GM21367 (cell line): Measurements from ENCODE around the gene LRRTM4.
"Not testable (repeated sequence)": the region's sequence is repeated elsewhere in the genome, so short reads cannot be mapped to it uniquely, and the experiment has no call there.

Experiments used
- ATAC-seq: cut with Tn5 transposase; IDR thresholded peaks from one replicate; pipeline ENCODE4 v1.9.1; 2021; ENCODE audit not compliant: unreplicated experiment

LRRTM4 gene

GRCh38 chr2:77179297-77179696, 342.9 kb downstream of the LRRTM4 start:
- ATAC-seq: no peak

- not testable (repeated sequence) for ATAC-seq
These were observed 346.9 kb downstream of the LRRTM4 start for GRCh38 chr2:77175266-77175780.

- ATAC-seq: no peak
These were observed 352.8 kb downstream of the LRRTM4 start for GRCh38 chr2:77169426-77169825.

GRCh38 chr2:77164021-77164420, 358.2 kb downstream of the LRRTM4 start:
- ATAC-seq: not testable (repeated sequence)

- no peak for ATAC-seq
These were observed 361.2 kb downstream of the LRRTM4 start for GRCh38 chr2:77161009-77161408.

- no peak for ATAC-seq
These were observed 365.6 kb downstream of the LRRTM4 start for GRCh38 chr2:77156599-77156998.

GRCh38 chr2:77155511-77155910, 366.7 kb downstream of the LRRTM4 start:
- no peak for ATAC-seq

- no peak for ATAC-seq
These were observed 372.6 kb downstream of the LRRTM4 start for GRCh38 chr2:77149565-77149964.

- ATAC-seq: no peak
These were observed 375.0 kb downstream of the LRRTM4 start for GRCh38 chr2:77147153-77147552.

GRCh38 chr2:77144772-77145171, 377.4 kb downstream of the LRRTM4 start:
- no peak for ATAC-seq

GRCh38 chr2:77142141-77142540, 380.0 kb downstream of the LRRTM4 start:
- no peak for ATAC-seq

- not testable (repeated sequence) for ATAC-seq
These were observed 393.7 kb downstream of the LRRTM4 start for GRCh38 chr2:77128479-77128878.

- no peak for ATAC-seq
These were observed 394.8 kb downstream of the LRRTM4 start for GRCh38 chr2:77127345-77127744.

GRCh38 chr2:77121518-77121917, 400.7 kb downstream of the LRRTM4 start:
- no peak for ATAC-seq

- no peak for ATAC-seq
These were observed 402.8 kb downstream of the LRRTM4 start for GRCh38 chr2:77119333-77119732.

GRCh38 chr2:77108915-77109314, 413.3 kb downstream of the LRRTM4 start:
- no peak for ATAC-seq

GRCh38 chr2:77105008-77105407, 417.2 kb downstream of the LRRTM4 start:
- ATAC-seq: no peak

GRCh38 chr2:77104554-77104953, 417.6 kb downstream of the LRRTM4 start:
- no peak for ATAC-seq

- ATAC-seq: no peak
These were observed 419.2 kb downstream of the LRRTM4 start for GRCh38 chr2:77102927-77103326.

- ATAC-seq: no peak
These were observed 420.3 kb downstream of the LRRTM4 start for GRCh38 chr2:77101796-77102452.

GRCh38 chr2:77099961-77100360, 422.2 kb downstream of the LRRTM4 start:
- ATAC-seq: no peak

- ATAC-seq: not testable (repeated sequence)
These were observed 426.7 kb downstream of the LRRTM4 start for GRCh38 chr2:77095525-77095924.

- no peak for ATAC-seq
These were observed 427.1 kb downstream of the LRRTM4 start for GRCh38 chr2:77095096-77095495.
